CD4-positive, alpha-beta T cell (primary cell): ENCODE data around the gene TUBA1B. TPM values are rescaled to one million over a fixed set of nuclear protein-coding genes. Genes with fewer than 3 reads are reported as not detected.
"Not testable (repeated sequence)": the region's sequence is repeated elsewhere in the genome, so short reads cannot be mapped to it uniquely, and the experiment has no call there.

ENCODE experiments used
- ATAC-seq: fragments of 200-7000 bp; cut with Tn5 transposase; one replicate; pipeline ENCODE4 v1.10.0; 2022; ENCODE audit warnings: mild to moderate bottlenecking; ENCODE audit not compliant: poor library complexity
- CTCF ChIA-PET: fragments of 350-600 bp; sonication (Branson Sonifier 250); formaldehyde crosslinking; loops from one replicate; lab custom pipeline; 2021; ENCODE audit warnings: antibody characterized with exemption, inconsistent platforms; lab: Charles Lee
- POLR2A ChIA-PET: fragments of 350-600 bp; sonication (Branson Sonifier 250); formaldehyde crosslinking; loops from one replicate; lab custom pipeline; 2021; ENCODE audit warnings: antibody characterized with exemption, inconsistent platforms; lab: Charles Lee
- DNase-seq, 14 experiments: peaks; one replicate each; pipeline ENCODE4 v3.0.0-alpha.2; 2013 to 2020; ENCODE audit warnings: mixed read lengths in 2 of 14
- H3K27ac ChIP-seq, 2 donors: one replicate each; pipeline versions ENCODE4 v1.5.1 to v1.7.0; 2013; ENCODE audit warnings: low read length in 2 of 2, low read depth in 1 of 2, mild to moderate bottlenecking in 1 of 2
- H3K27me3 ChIP-seq, 2 experiments: 1 replicate in 1 of 2; 2 replicates in 1 of 2; pipeline versions ENCODE4 v1.6.1 to v1.7.0; 2013; ENCODE audit warnings: low read length in 2 of 2, control low read depth in 1 of 2, mild to moderate bottlenecking in 1 of 2, moderate library complexity in 1 of 2; ENCODE audit not compliant: insufficient read depth in 2 of 2, control insufficient read depth in 1 of 2
- H3K36me3 ChIP-seq: one replicate; pipeline ENCODE4 v1.6.1; 2013; ENCODE audit warnings: low read length, control low read depth; ENCODE audit not compliant: insufficient read depth
- H3K4me1 ChIP-seq: one replicate; pipeline ENCODE4 v1.6.1; 2013; ENCODE audit warnings: low read length, control low read depth; ENCODE audit not compliant: insufficient read depth
- H3K4me3 ChIP-seq: one replicate; pipeline ENCODE4 v1.5.1; 2013; ENCODE audit warnings: mild to moderate bottlenecking, low read length, moderate library complexity
- H3K9me3 ChIP-seq, 2 experiments: 1 replicate in 1 of 2; 2 replicates in 1 of 2; pipeline versions ENCODE4 v1.6.1 to v1.7.0; 2013; ENCODE audit warnings: low read length in 2 of 2, mild to moderate bottlenecking in 2 of 2, control low read depth in 1 of 2, moderate library complexity in 1 of 2; ENCODE audit not compliant: control insufficient read depth in 1 of 2, insufficient read depth in 1 of 2
- H3K27ac Mint-ChIP-seq: one replicate; pipeline ENCODE4 v1.8.0; 2020; ENCODE audit warnings: mixed read lengths
- H3K27me3 Mint-ChIP-seq: one replicate; pipeline ENCODE4 v1.8.0; 2021; ENCODE audit warnings: mixed read lengths
- H3K36me3 Mint-ChIP-seq: one replicate; pipeline ENCODE4 v1.8.0; 2021; ENCODE audit warnings: low read depth, mixed read lengths
- H3K4me1 Mint-ChIP-seq: one replicate; pipeline ENCODE4 v1.8.0; 2021; ENCODE audit warnings: low read depth, mixed read lengths
- H3K4me3 Mint-ChIP-seq: one replicate; pipeline ENCODE4 v1.8.0; 2020; ENCODE audit warnings: mild to moderate bottlenecking, mixed read lengths
- H3K9me3 Mint-ChIP-seq: one replicate; pipeline ENCODE4 v1.8.0; 2020; ENCODE audit warnings: mixed read lengths
- intact Hi-C, 2 experiments: fragments of 100-400 bp; cut with DNase I in 1 of 2; cut with micrococcal nuclease in 1 of 2; formaldehyde crosslinking; loops; one replicate each; pipeline versions ENCODE4 v1.15.1 to v1.9.0; 2023 to 2025; cut with DNase I, micrococcal nuclease
- total RNA-seq, 174 experiments: library from RNA in 2 of 174; stranded (reverse) in 2 of 174; gene quantifications; one replicate each; pipeline ENCODE4 v1.2.3 and lab custom pipeline; 2021 to 2026
- TF ChIP-seq, protein P1 (sequence below): fragments of 200-600 bp; IDR thresholded peaks from one replicate; pipeline ENCODE4 v1.8.0; 2022; ENCODE audit warnings: antibody characterized with exemption, mild to moderate bottlenecking

Gene TUBA1B
- total RNA-seq, 2 experiments from 2014 or later, result 116 to 120 TPM

DNA sequence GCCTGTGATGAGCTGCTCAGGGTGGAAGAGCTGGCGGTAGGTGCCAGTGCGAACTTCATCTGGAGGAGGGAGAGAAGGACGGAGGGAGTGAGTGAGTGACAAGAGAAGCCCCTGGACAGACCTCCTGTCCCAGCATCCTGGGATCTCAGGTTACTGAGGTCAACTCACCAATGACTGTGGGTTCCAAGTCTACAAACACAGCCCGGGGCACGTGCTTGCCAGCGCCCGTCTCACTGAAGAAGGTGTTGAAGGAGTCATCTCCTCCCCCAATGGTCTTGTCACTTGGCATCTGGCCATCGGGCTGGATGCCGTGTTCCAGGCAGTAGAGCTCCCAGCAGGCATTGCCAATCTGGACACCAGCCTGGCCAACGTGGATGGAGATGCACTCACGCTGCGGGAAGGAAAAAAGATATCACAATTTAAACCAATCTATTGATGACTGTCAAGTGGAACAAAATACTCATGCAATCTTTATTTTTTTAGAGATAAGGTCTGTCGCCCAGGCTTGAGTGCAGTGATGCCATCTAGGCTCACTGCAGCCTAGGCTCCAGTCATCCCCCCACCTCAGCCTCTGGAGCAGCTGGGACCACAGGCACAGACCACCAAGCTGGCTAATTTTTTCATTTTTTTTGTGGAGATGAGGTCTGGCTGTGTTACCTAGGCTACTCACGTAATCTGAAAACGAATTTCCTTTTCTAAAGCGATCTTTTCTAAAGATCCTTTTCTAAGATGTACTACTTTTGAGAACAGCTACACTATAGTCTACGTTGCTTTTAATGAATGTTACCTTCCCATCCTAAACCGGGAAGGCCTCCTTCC, 1.7 kb downstream of the TUBA1B start:
- TF ChIP-seq, protein P1, sequence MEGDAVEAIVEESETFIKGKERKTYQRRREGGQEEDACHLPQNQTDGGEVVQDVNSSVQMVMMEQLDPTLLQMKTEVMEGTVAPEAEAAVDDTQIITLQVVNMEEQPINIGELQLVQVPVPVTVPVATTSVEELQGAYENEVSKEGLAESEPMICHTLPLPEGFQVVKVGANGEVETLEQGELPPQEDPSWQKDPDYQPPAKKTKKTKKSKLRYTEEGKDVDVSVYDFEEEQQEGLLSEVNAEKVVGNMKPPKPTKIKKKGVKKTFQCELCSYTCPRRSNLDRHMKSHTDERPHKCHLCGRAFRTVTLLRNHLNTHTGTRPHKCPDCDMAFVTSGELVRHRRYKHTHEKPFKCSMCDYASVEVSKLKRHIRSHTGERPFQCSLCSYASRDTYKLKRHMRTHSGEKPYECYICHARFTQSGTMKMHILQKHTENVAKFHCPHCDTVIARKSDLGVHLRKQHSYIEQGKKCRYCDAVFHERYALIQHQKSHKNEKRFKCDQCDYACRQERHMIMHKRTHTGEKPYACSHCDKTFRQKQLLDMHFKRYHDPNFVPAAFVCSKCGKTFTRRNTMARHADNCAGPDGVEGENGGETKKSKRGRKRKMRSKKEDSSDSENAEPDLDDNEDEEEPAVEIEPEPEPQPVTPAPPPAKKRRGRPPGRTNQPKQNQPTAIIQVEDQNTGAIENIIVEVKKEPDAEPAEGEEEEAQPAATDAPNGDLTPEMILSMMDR, result no peak
- no peaks in the 10 kb centered on the region for H3K27me3 Mint-ChIP-seq
- CTCF ChIA-PET, result interaction anchor here (0.6 to 4.4 kb wide), 19 partner anchors 15 to 277 kb away, joined by 3 to 38 read pairs (median 4); partner anchors contain the start of genes DDX23, DHH and LMBR1L
- H3K4me1 Mint-ChIP-seq, result peaks cover 52% of the 10 kb centered on the region
- no peaks in the 10 kb centered on the region for H3K9me3 Mint-ChIP-seq
- peaks cover 25% of the 10 kb centered on the region for H3K36me3 ChIP-seq
- H3K27ac Mint-ChIP-seq, result peak overlapping the region; percentile 98
- no peak for ATAC-seq
- H3K4me1 ChIP-seq, result peaks cover 33% of the 10 kb centered on the region
- peaks cover 48% of the 10 kb centered on the region for H3K36me3 Mint-ChIP-seq
- peak overlapping the region; percentile 91 for H3K4me3 ChIP-seq
- H3K27ac ChIP-seq, result peak overlapping the region; percentile 94 to 98
- H3K27me3 ChIP-seq, result no peaks in the 10 kb centered on the region
- intact Hi-C loops, result loop anchor here (1.0 to 5.0 kb wide), 9 partner anchors 19 to 413 kb away; partner anchors contain the start of genes LMBR1L (in 2 of the 2), CCNT1 (in 1 of the 2), KMT2D (in 1 of the 2) and TROAP (in 1 of the 2)
- peak in 1 of 14 experiments; percentile 35 for DNase-seq
- POLR2A ChIA-PET, result interaction anchor here (1.0 to 4.7 kb wide), 16 partner anchors 21 to 1738 kb away, joined by 3 to 374 read pairs (median 16); partner anchors contain the start of genes DDX23, DHH, KMT2D and LMBR1L
- peak overlapping the region; percentile 99 for H3K4me3 Mint-ChIP-seq
- no peaks in the 10 kb centered on the region for H3K9me3 ChIP-seq

DNA sequence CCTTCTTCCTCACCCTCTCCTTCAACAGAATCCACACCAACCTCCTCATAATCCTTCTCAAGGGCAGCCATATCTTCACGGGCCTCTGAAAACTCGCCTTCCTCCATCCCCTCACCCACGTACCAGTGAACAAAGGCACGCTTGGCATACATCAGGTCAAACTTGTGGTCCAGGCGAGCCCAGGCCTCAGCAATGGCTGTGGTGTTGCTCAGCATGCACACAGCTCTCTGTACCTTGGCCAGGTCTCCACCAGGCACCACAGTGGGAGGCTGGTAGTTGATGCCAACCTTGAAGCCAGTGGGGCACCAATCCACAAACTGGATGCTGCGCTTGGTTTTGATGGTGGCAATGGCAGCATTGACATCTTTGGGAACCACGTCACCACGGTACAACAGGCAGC, 3.2 kb downstream of the TUBA1B start:
- H3K9me3 Mint-ChIP-seq, H3K27me3 Mint-ChIP-seq, H3K4me3 ChIP-seq, H3K9me3 ChIP-seq, H3K27ac ChIP-seq, DNase-seq, ATAC-seq, H3K27me3 ChIP-seq, intact Hi-C loops: not testable (repeated sequence)
- peaks cover 48% of the 10 kb centered on the region for H3K36me3 Mint-ChIP-seq
- CTCF ChIA-PET, result interaction anchor here (1.2 kb wide), 1 partner anchor 40 kb away, joined by 4 read pairs; no protein-coding TSS in a partner anchor
- peak overlapping the region; percentile 38 for H3K4me3 Mint-ChIP-seq
- peaks cover 52% of the 10 kb centered on the region for H3K4me1 Mint-ChIP-seq
- Histone ChIP-seq H3K36me3 (peaks cover 25% of the 10 kb centered on the region), H3K4me1 (peaks cover 33% of the 10 kb centered on the region)
- peak overlapping the region; percentile 61 for H3K27ac Mint-ChIP-seq
- POLR2A ChIA-PET, result interaction anchor here (1.3 kb wide), 2 partner anchors 17 to 60 kb away, joined by 9 to 10 read pairs; partner anchors contain the start of genes LMBR1L and TUBA1A

DNA sequence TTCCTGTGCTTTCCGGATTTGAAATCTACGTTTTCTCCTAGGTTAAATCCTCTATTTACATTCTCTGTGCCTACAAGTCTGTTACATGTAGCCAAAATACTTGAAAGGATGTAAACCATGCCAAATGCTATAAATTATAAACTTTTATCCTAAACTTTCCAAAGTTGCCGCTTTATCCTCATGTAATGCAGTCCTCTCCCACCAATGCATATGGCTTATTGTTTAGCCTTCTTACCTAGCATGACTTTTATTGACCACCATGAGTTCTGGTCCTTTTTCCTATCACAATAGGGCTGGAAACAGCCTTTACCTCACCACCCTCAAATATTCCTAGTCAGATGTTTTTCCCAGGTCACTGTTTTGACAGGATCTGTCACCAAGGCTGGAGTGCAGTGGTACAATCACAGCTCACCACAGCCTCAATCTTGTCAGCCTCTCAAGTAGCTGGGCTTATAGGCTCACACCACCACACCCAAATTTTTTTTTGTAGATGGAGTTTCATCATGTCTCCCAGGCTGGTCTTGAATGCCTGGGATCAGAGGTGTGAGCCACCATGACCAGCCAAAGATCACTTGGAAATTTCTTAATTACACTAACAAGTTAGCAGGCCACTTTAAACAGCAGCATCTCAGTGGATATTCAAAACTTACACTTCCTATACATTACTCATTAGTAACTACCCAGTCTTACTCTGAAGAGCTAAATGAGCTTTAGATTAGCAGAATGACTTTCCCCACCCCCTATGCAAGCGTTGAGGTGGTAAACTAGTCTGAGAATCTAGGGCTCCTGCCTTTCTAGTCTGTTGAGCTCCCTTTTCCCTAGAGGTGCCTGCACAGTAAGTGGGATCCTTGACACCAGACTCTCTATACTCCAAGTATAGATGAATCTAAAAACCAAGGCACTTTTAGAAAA, 4.1 kb downstream of the TUBA1B start:
- Mint-ChIP-seq H3K27ac (peak overlapping the region; percentile 61), H3K9me3 (no peaks in the 10 kb centered on the region), H3K27me3 (no peaks in the 10 kb centered on the region), H3K36me3 (peaks cover 48% of the 10 kb centered on the region), H3K4me1 (peaks cover 47% of the 10 kb centered on the region), H3K4me3 (peak overlapping the region; percentile 38)
- TF ChIP-seq, protein P1, result no peak
- DNase-seq (no peak), ATAC-seq (no peak)
- H3K4me1 ChIP-seq, result peaks cover 31% of the 10 kb centered on the region
- peaks cover 25% of the 10 kb centered on the region for H3K36me3 ChIP-seq
- H3K4me3 ChIP-seq, result no peak overlapping the region
- intact Hi-C loops, result no loop called here
- ChIA-PET CTCF (interaction anchor here (0.9 to 1.4 kb wide), 3 partner anchors 29 to 39 kb away, joined by 3 to 5 read pairs (median 4); no protein-coding TSS in a partner anchor), POLR2A (interaction anchor here (1.3 kb wide), 2 partner anchors 16 to 61 kb away, joined by 9 to 10 read pairs; partner anchors contain the start of genes LMBR1L and TUBA1A)
- H3K9me3 ChIP-seq, result no peaks in the 10 kb centered on the region
- H3K27ac ChIP-seq, result no peak overlapping the region
- H3K27me3 ChIP-seq, result no peaks in the 10 kb centered on the region
